K562 (cell line): Measurements from ENCODE around the gene DUSP19. TPM values are rescaled to one million over a fixed set of nuclear protein-coding genes. Genes with fewer than 3 reads are reported as not detected.

Experiments used
- ATF6 ChIP-seq: sonication (generic); formaldehyde crosslinking; IDR thresholded peaks from 2 replicates; pipeline ENCODE4 v1.4.0; 2020; ENCODE audit warnings: mild to moderate bottlenecking, missing genetic modification reagents
- ETV1 ChIP-seq: fragments of 450-650 bp; conservative IDR thresholded peaks from 2 replicates; pipeline ENCODE4 v1.6.1; 2016; ENCODE audit warnings: missing genetic modification characterization, control low read depth, low read depth, missing compliant biosample characterization
- EWSR1 ChIP-seq: fragments of 450-650 bp; IDR thresholded peaks from 2 replicates; pipeline ENCODE4 v1.6.1; 2018; ENCODE audit warnings: borderline replicate concordance, mild to moderate bottlenecking, low read depth, moderate library complexity; ENCODE audit not compliant: partially characterized antibody
- FOXK2 ChIP-seq, 2 experiments: fragments of 450-650 bp; IDR thresholded peaks in 1 of 2; conservative IDR thresholded peaks in 1 of 2; 2 replicates each; pipeline ENCODE4 v1.6.1; 2016; ENCODE audit warnings: low read depth in 2 of 2, mild to moderate bottlenecking in 1 of 2
- IRF2 ChIP-seq: sonication (generic); formaldehyde crosslinking; IDR thresholded peaks from 2 replicates; pipeline ENCODE4 v1.8.1; 2022; ENCODE audit warnings: mild to moderate bottlenecking, missing genetic modification reagents
- MTF1 ChIP-seq: fragments of 250-450 bp; sonication (Bioruptor Pico); IDR thresholded peaks from 2 replicates; pipeline ENCODE4 v1.9.0; 2021; ENCODE audit warnings: moderate library complexity, mild to moderate bottlenecking, inconsistent platforms, borderline replicate concordance
- MXI1 ChIP-seq: IDR thresholded peaks from 2 replicates; pipeline ENCODE4 v1.6.1; 2011; ENCODE audit warnings: low read depth, mild to moderate bottlenecking, improper control_type of control experiment, low read length
- PHF21A ChIP-seq: fragments of 450-650 bp; IDR thresholded peaks from 2 replicates; pipeline ENCODE4 v1.6.1; 2017; ENCODE audit warnings: low read depth, borderline replicate concordance
- POLR2B ChIP-seq: fragments of 450-650 bp; IDR thresholded peaks from 2 replicates; pipeline ENCODE4 v1.6.1; 2018; ENCODE audit warnings: low read depth; ENCODE audit not compliant: partially characterized antibody
- TBP ChIP-seq: optimal IDR thresholded peaks from 2 replicates; pipeline ENCODE3; 2011; ENCODE audit warnings: low read depth, low read length, improper control_type of control experiment
- UBTF ChIP-seq, 2 experiments: IDR thresholded peaks; 2 replicates each; pipeline ENCODE4 v1.6.1; 2012; ENCODE audit warnings: improper control_type of control experiment in 2 of 2, low read depth in 2 of 2, low read length in 2 of 2, borderline replicate concordance in 1 of 2
- ZEB2 ChIP-seq: fragments of 450-650 bp; IDR thresholded peaks from 2 replicates; pipeline ENCODE4 v1.6.1; 2016
- ZNF778 ChIP-seq: fragments of 450-650 bp; formaldehyde crosslinking; IDR thresholded peaks from 2 replicates; pipeline ENCODE4 v1.4.0; 2020; ENCODE audit warnings: mild to moderate bottlenecking, moderate library complexity
- ZNF79 ChIP-seq: fragments of 250-450 bp; sonication (Bioruptor Pico); IDR thresholded peaks from 2 replicates; pipeline ENCODE4 v1.4.0; 2020; ENCODE audit warnings: low read depth, mild to moderate bottlenecking, moderate library complexity
- polyA plus RNA-seq, 8 experiments: library from polyadenylated mRNA; depleted of rRNA in 4 of 8; stranded (reverse) in 5 of 8; unstranded in 3 of 8; fragments of >200 nt; fragmentation: Nextera tagmentation in 2 of 8; fragmentation: Illumina TruSeq in 1 of 8; extraction: Ambion mirVana in 2 of 8; extraction: Trizol in 1 of 8; gene quantifications; 2 replicates each; pipeline versions ENCODE4 v1.2.1 to v1.2.3, GENCODE V29; 2011 to 2014; ENCODE audit warnings: inconsistent platforms in 1 of 8, missing spikeins in 1 of 8
- total RNA-seq, 7 experiments: library from RNA; depleted of rRNA in 6 of 7; stranded (reverse); fragments of >200 nt in 6 of 7; fragmentation: Illumina TruSeq in 2 of 7; extraction: Trizol in 2 of 7; gene quantifications; 2 replicates each; pipeline versions ENCODE4 v1.2.1 to v1.2.3, GENCODE V29; 2011 to 2021; ENCODE audit warnings: low replicate concordance in 1 of 7

Gene DUSP19
- total and polyA plus RNA-seq, 9 of the 15 experiments (the other 6 are each of a cell fraction or from before 2014, with no cell fraction given): 1.6 to 6.3 (median 3.1) TPM

- 0 out of 2 replicates have a peak, but pooled peaks have one; percentile 60 for TF ChIP-seq ATF6 (CRISPR knock-in tag)
- no peak for TF ChIP-seq ZNF79
- TF ChIP-seq FOXK2 (conservative IDR thresholded peaks at IDR 0.05 in 1 of 2, IDR thresholded peaks at IDR 0.05 in 1 of 2; ENCODE audit: low read depth in 2 of 2): peak; percentile 73 to 76; a peak in 3 of 4 replicates
- TF ChIP-seq MTF1: no peak
- peak; percentile 88 for TF ChIP-seq TBP
- peak; percentile 72; the same call in 1 of the 2 replicates for TF ChIP-seq PHF21A
- TF ChIP-seq ZNF778 (CRISPR knock-in tag): no peak
- peak; percentile 97 for TF ChIP-seq ZEB2
- TF ChIP-seq EWSR1: no peak
- peak; percentile 51 for TF ChIP-seq ETV1
- peak; percentile 84 for TF ChIP-seq POLR2B
- no peak for TF ChIP-seq IRF2 (CRISPR knock-in tag)
- no peak for TF ChIP-seq MXI1
- 0 out of 4 replicates have a peak, but pooled peaks have one; percentile 14 to 37 for TF ChIP-seq UBTF (IDR thresholded peaks at IDR 0.05; ENCODE audit: borderline replicate concordance in 1 of 2, low read depth in 2 of 2, low read length in 2 of 2)
These were observed at the start of gene DUSP19 (continued) for GRCh38 chr2:183078464-183079138.
